ENCODE measurements around the gene KIAA1328. TPM values are rescaled to one million over a fixed set of nuclear protein-coding genes. Genes with fewer than 3 reads are reported as not detected.
A peak's percentile ranks its signal among the peaks of the same experiment; 100 is the strongest.

KIAA1328 gene
- total and polyA plus RNA-seq, 9 of the 15 experiments (the other 6 are each of a cell fraction or from before 2014, with no cell fraction given), result 4.0 to 8.6 (median 7.4) TPM

- TF ChIP-seq TSHZ1 (CRISPR knock-in tag; IDR thresholded peaks at IDR 0.05) (no peak), ATF4 (CRISPR knock-in tag; IDR thresholded peaks at IDR 0.05) (no peak), FOXJ2 (tag; IDR thresholded peaks at IDR 0.05) (0 out of 2 replicates have a peak, but pooled peaks have one; percentile 16), GATAD2A (IDR thresholded peaks at IDR 0.05) (peak; percentile 45), MTA3 (IDR thresholded peaks at IDR 0.05; ENCODE audit: borderline replicate concordance) (peak; percentile 95), ZSCAN29 (IDR thresholded peaks at IDR 0.05) (no peak), POLR2AphosphoS5 (IDR thresholded peaks at IDR 0.05; ENCODE audit: control insufficient read depth, insufficient read depth, low read depth, low read length) (peak; percentile 30), E2F4 (CRISPR knock-in tag; IDR thresholded peaks at IDR 0.05; ENCODE audit: low read depth) (peak; percentile 78), ZNF76 (CRISPR knock-in tag; IDR thresholded peaks at IDR 0.05; ENCODE audit: borderline replicate concordance) (0 out of 2 replicates have a peak, but pooled peaks have one; percentile 53), SMARCB1 (IDR thresholded peaks at IDR 0.05; ENCODE audit: insufficient read length, low read depth) (no peak), ZNF134 (CRISPR knock-in tag; conservative IDR thresholded peaks at IDR 0.05) (no peak), DMBX1 (CRISPR knock-in tag; IDR thresholded peaks at IDR 0.05; ENCODE audit: borderline replicate concordance) (no peak), POLR2H (tag; IDR thresholded peaks at IDR 0.05; ENCODE audit: low read depth) (no peak), HLTF (IDR thresholded peaks at IDR 0.05) (no peak), IRF1 (CRISPR knock-in tag; IDR thresholded peaks at IDR 0.05; ENCODE audit: borderline replicate concordance) (no peak), NONO (IDR thresholded peaks at IDR 0.05; ENCODE audit: low read depth in 2 of 2, low read length in 1 of 2) (peak in 1 of 2 experiments; percentile 59; a peak in 1 of 4 replicates), PHF21A (IDR thresholded peaks at IDR 0.05; ENCODE audit: borderline replicate concordance, low read depth) (no peak), CREB3L1 (IDR thresholded peaks at IDR 0.05; ENCODE audit: borderline replicate concordance, low read depth) (peak; percentile 94), ESRRB (CRISPR knock-in tag; IDR thresholded peaks at IDR 0.05; ENCODE audit: borderline replicate concordance) (no peak), KDM1A (IDR thresholded peaks at IDR 0.05) (peak in 1 of 2 experiments; percentile 51; a peak in 1 of 4 replicates)
These were observed at the start of gene KIAA1328, which contains the start of gene TPGS2 (continued) for GRCh38 chr18:36828630-36829361.

Measured in K562 (cell line).